ENCODE data around the gene CYREN. TPM values are rescaled to one million over a fixed set of nuclear protein-coding genes. Genes with fewer than 3 reads are reported as not detected.
"Not testable (repeated sequence)": the region's sequence is repeated elsewhere in the genome, so short reads cannot be mapped to it uniquely, and the experiment has no call there.

Gene CYREN
- polyA plus RNA-seq, result 10 to 100 TPM; 16.4 to 27.6 (median 26.3) TPM

- H3K27ac ChIP-seq (ENCODE audit: low read depth, low read length), result peak within 1 kb of the TSS; percentile 60
- 0% methylated on average over 66 to 77 of the region's 77 CpGs for whole genome bisulfite sequencing, 3 donors
Measured at GRCh38 chr7:135170274-135170997, at the start of gene CYREN. TSS of gene CYREN (minus strand) at chr7:135170707. CDS start at chr7:135168922, 1,785 bp downstream.

DNA sequence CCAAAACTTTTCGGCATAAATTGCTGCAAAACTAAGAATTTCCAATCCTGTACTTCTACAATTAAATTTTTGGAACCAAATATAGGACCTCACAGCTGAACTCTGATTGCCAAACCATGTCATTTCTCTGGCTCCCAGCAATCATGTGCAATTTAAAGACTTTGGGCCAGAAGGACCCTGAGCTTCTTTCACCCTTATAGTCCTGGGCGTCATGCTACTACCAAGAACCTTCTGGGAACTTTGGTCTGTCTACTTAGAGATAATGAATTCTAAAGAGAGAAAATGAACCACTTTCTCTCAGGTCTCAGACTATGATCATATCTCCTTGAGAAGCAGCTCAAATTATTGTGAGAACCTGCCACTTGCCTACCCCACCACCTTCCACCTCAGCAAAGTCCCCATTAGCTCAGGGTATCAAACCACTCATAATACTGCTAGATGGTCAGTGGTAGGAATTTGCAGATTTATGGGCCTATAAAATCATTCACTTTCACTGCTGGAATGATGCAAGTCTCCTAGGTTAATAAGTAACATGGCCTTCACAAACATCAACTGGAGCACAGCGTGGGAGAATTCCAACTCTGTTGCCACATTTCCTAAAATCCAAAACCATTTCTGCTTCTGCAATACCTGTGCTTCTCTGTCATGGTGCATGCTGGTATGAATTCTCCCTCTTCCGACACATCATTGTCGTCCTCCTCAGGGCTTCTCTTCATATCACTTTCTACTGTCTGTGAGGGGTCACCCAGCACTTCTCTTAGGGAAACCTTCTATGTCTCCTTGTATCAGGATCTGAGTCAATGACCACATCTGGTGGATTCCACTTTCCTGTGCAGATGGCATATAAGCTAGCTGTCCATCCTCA lies 47.4 kb upstream of the CYREN start:
- H3K27ac ChIP-seq (ENCODE audit: low read depth, low read length), result no peak overlapping the region
- 32 to 89% (median 88%) methylated on average over 5 of the region's 5 CpGs for WGBS, 3 donors

DNA sequence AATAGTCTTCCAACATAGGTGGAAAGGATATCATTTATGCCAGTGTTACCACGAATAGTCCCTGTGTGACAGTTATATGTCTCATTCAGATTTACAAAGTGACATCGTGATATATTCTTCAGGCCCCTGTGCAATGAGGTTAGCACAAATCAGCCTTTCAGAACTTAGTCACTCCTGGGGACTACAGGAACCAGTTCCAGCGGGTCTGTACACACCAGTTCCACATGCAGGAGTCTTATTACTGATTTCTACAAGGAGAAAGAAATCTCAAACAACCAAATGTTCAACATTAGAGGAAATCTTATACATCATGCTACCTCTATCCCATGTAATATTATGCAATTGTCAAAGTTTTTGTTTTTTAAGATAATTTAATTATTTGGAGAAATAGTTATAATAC lies 45.2 kb upstream of the CYREN start:
- 81 to 86% (median 85%) methylated on average over 3 of the region's 3 CpGs for WGBS, 3 donors

DNA sequence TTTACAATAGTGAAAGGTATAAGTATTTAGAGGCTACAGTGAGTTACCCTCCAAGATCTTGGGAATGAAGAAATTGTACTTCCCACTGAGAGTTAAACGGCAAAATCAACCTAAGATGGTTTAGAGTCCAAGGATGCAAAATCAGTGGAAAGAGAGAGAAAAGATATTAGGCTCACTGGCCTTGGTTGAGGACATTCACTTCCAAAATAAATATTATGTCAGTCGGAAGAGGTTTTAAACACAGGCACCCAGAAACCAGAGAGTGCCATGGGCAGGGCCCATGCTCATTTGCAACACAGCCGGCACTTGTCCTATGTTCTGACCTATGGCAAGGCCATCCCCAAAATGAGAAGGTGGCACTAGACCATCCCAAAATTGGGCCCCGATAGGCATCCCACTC lies 44.7 kb upstream of the CYREN start:
- H3K27ac ChIP-seq (ENCODE audit: low read depth, low read length), result no peak overlapping the region
- 78 to 89% (median 89%) methylated on average over 4 of the region's 4 CpGs for whole genome bisulfite sequencing, 3 donors

More for the DNA sequence above, 45.2 kb upstream of the CYREN start:
- H3K27ac ChIP-seq (ENCODE audit: low read depth, low read length), result no peak overlapping the region

- WGBS, 3 donors, result 66 to 92% (median 90%) methylated on average over 2 of the region's 2 CpGs
- no peak overlapping the region for H3K27ac ChIP-seq (ENCODE audit: low read depth, low read length)
Measured at GRCh38 chr7:135213831-135214230, 43.3 kb upstream of the CYREN start.

DNA sequence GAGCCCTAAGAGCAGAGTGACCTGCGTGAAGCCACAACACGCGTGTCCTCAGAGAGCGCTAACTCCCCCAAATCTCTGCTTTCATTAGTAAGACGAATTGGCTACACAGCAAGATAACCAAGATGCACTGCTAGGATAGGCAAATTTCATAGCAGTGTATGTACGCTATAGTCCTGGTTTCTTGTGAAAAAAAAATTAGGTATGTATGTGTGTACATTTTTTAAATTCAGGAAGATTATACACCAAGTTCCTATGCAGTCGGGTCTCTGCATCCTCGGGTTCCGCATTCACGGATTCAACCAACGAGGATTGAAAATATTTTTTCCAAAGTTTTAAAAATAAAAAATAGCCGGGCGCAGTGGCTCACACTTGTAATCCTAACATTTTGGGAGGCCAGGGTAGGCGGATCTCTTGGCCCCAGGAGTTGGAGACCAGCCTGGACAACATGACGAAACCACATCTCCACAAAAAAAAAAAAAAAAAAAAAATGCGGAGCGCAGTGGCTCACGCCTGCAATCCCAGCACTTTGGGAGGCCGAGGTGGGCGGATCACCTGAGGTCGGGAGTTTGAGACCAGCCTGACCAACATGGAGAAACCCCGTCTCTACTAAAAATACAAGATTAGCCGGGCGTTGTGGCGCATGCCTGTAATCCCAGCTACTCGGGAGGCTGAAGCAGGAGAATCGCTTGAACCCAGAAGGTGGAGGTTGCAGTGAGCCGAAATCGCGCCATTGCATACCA lies 41.6 kb upstream of the CYREN start:
- H3K27ac ChIP-seq (ENCODE audit: low read depth, low read length), result not testable (repeated sequence)
- 40 to 54% (median 51%) methylated on average over 29 to 30 of the region's 30 CpGs for WGBS, 3 donors

GRCh38 chr7:135211179-135211945 lies 40.9 kb upstream of the CYREN start, which contains the start of gene WDR91:
TSS of gene WDR91 (minus strand) at chr7:135211526. CDS start at chr7:135211502, 24 bp downstream.
- 0 to 1% (median 0%) methylated on average over 50 to 82 of the region's 82 CpGs for WGBS, 3 donors

DNA sequence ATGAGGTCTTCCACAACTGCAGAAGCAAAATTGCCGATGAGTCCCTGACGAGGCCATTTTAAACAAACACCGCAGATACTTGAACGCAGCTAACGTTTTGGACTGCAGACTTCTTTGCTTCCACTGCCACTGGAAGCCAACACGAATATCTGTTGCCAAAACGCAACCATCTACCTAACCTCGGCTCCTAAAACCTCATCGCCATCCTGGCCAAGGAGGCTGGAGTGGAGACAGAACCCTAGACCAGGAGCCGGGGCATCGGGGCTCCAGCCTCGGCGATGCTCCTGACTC lies 40.3 kb upstream of the CYREN start:
- 1% methylated on average over 13 of the region's 13 CpGs for WGBS, 3 donors
- H3K27ac ChIP-seq (ENCODE audit: low read depth, low read length), result no peak overlapping the region

More at GRCh38 chr7:135211179-135211945, 40.9 kb upstream of the CYREN start, which contains the start of gene WDR91:
- peak within 1 kb of the TSS; percentile 84 for H3K27ac ChIP-seq (ENCODE audit: low read depth, low read length)

GRCh38 chr7:135209225-135209834 lies 38.8 kb upstream of the CYREN start:
- 30 to 86% (median 84%) methylated on average over 7 of the region's 7 CpGs for WGBS, 3 donors

GRCh38 chr7:135208102-135208793 lies 37.7 kb upstream of the CYREN start:
- 33 to 79% (median 69%) methylated on average over 6 of the region's 6 CpGs for WGBS, 3 donors
- H3K27ac ChIP-seq (ENCODE audit: low read depth, low read length), result no peak overlapping the region

More at GRCh38 chr7:135209225-135209834, 38.8 kb upstream of the CYREN start:
- H3K27ac ChIP-seq (ENCODE audit: low read depth, low read length), result no peak overlapping the region

DNA sequence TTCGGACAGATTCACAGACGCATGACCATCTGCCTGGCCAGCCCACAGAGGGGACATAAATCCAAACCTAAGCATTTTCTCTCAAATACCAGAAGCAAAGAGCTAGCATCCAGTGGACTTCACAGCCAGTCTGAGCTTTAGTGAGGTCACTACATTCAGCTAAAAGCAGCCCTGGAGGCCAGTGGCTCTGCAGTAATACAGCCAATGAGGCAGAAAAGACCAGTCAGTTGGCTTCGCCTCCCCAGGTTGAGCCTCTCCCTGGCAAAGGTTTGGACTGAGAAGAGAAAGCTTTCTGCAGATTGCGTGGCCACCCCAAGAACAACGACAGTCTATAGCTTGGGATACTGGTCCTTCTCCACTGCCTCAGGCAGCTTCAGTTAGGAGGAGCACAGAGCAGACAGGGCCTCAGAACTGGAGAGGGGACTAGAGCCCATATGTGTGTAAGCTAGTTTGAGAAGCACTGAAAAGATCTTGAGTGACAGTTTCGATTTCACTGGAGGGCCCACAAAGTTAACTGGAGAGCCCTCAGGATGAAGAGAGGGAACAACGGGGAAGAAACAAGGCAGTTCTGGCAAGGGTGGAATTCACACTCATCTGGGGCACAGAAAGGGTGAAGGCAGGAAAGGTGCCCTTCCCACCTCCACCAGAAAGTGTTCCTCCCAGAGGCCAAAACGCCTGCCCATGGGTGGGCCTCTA lies 37.0 kb upstream of the CYREN start:
- WGBS, 3 donors, result 56 to 86% (median 83%) methylated on average over 8 of the region's 8 CpGs
- no peak overlapping the region for H3K27ac ChIP-seq (ENCODE audit: low read depth, low read length)

DNA sequence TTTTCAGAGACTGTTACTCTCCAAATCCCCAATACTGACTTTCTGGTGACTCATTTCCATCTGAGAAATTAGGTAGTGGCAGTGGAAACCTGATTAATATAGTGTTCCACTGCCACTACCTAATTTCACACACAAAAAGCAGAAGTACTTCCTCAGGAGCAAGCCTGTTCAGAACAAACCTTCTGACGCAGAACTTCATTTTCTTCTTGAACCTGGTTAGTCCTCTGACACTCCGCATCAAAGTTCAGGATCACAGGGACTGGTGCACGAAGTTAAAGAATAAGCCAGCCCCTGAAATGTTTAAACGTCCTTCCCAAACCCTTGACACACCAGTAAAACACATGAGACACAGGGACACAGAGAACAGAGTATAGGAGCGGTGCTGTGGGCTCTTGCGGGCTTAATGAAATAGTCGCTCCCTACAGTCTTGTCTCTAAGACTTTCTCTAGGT lies 36.5 kb upstream of the CYREN start:
- 73 to 78% (median 76%) methylated on average over 7 of the region's 7 CpGs for WGBS, 3 donors
- H3K27ac ChIP-seq (ENCODE audit: low read depth, low read length), result no peak overlapping the region

DNA sequence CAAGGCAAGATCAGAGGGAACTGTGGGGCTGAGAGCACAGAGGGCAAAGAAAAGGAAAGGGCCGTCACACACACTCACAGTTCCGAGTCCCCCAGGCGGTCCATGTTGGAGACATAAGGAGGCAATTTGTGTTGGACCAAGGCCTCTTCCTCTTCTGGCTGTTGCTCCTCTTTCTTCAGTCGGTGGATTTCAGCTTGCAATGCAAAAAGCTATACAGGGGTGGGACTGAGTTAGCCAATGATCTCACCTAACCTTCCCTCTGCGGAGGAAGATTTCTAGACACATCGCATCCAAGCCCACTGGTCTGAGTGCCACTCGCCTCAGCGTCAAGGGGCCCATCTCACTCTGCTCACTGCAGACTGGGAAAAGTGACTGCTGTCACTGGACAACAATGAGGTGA lies 35.3 kb upstream of the CYREN start:
- WGBS, 3 donors, result 93 to 97% (median 95%) methylated on average over 8 of the region's 8 CpGs
- no peak overlapping the region for H3K27ac ChIP-seq (ENCODE audit: low read depth, low read length)

GRCh38 chr7:135204876-135205275 lies 34.4 kb upstream of the CYREN start:
- WGBS, 3 donors, result 38 to 92% (median 88%) methylated on average over 5 of the region's 5 CpGs
- H3K27ac ChIP-seq (ENCODE audit: low read depth, low read length), result no peak overlapping the region

DNA sequence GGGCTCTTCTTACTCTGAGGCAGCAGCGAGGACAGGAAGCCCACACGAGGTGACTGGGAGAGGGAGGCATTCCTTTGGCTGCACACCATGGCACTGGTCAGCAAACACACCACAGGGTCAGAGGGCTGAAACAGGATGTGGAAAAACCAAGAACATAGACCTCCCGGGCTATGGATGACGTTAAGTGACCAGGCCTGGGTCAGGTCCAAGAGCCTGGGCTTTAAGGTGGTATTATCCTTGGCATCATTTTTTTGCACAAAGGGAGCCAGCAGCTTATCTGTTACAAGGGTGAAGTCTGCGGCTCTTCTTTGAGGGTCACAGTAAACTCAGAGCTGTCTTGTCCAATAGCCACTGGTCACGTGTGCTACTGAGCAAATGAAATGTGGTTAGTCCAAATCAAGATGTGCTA lies 33.8 kb upstream of the CYREN start:
- 62 to 84% (median 72%) methylated on average over 6 of the region's 6 CpGs for WGBS, 3 donors
- no peak overlapping the region for H3K27ac ChIP-seq (ENCODE audit: low read depth, low read length)

- no peak overlapping the region for H3K27ac ChIP-seq (ENCODE audit: low read depth, low read length)
Measured at GRCh38 chr7:135201350-135201749, 30.8 kb upstream of the CYREN start.

More at GRCh38 chr7:135201350-135201749, 30.8 kb upstream of the CYREN start:
- WGBS, 3 donors, result 79 to 86% (median 85%) methylated on average over 2 of the region's 2 CpGs
